Activated T-cell treated with anti-CD3 and anti-CD28 coated beads, Interleukin-2, amount 50 U/mL, for 4 hours (primary cell): Measurements from ENCODE around the gene PXK. TPM values are rescaled to one million over a fixed set of nuclear protein-coding genes. Genes with fewer than 3 reads are reported as not detected.
"Not testable (repeated sequence)": the region's sequence is repeated elsewhere in the genome, so short reads cannot be mapped to it uniquely, and the experiment has no call there.

Experiments used
- ATAC-seq, 2 donors: fragments of 200-7000 bp; cut with Tn5 transposase; one replicate each; pipeline ENCODE4 v1.10.0; 2021
- DNase-seq: peaks from one replicate; pipeline ENCODE4 v3.0.0-alpha.2; 2020
- H3K27me3 Mint-ChIP-seq: one replicate; pipeline ENCODE4 v1.8.0; 2021; ENCODE audit warnings: low read depth, mixed read lengths
- H3K36me3 Mint-ChIP-seq: one replicate; pipeline ENCODE4 v1.8.0; 2022; ENCODE audit warnings: mixed read lengths; ENCODE audit not compliant: insufficient read depth
- H3K4me1 Mint-ChIP-seq: one replicate; pipeline ENCODE4 v1.8.0; 2021; ENCODE audit warnings: low read depth, mixed read lengths
- H3K4me3 Mint-ChIP-seq: one replicate; pipeline ENCODE4 v1.8.0; 2021; ENCODE audit warnings: mild to moderate bottlenecking, moderate library complexity, mixed read lengths
- H3K9me3 Mint-ChIP-seq: one replicate; pipeline ENCODE4 v1.8.0; 2021; ENCODE audit warnings: mixed read lengths
- total RNA-seq, 3 donors: library from RNA; stranded (reverse); gene quantifications; one replicate each; pipeline ENCODE4 v1.2.1, GENCODE V29; 2021

Gene PXK
- 10 to 100 TPM; 30.1 to 40.2 (median 32.2) TPM for total RNA-seq

DNA sequence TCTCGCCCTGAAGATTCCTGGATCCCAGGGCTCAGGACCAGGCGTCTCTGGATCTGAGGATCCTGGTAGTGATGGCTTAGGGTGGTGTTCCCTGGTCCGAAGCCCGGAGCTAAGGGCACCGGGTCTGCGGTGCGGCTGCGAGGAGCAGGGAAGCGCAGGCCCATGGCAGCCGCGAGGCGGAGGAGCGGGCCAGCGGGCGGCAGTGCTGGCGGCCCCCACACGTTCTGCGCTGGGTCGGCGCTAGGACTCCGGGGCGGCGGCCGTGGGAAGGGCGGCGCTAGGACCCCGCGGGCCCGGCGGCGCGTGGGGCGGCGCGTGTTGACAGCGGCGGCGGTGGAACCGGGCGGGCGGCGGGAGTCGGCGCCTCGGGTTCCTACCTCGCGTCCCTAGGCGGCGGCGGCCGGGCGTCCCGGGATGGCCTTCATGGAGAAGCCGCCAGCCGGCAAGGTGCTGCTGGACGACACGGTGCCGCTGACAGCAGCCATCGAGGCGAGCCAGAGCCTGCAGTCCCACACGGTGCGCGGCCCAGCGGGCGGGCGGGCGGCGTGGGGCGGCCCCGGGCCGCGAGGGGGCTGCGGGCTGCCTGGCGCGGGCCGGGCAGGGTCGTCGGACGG lies at the start of gene PXK:
Gene PXK, plus strand, starts transcription at position 318 of the 614 bp plus-strand sequence. Its CDS starts 97 bp downstream, at position 415.
- peak within 1 kb of the TSS; percentile 100 for H3K4me3 Mint-ChIP-seq
- H3K4me1 Mint-ChIP-seq: peaks cover 39% of the 10 kb centered on the region
- H3K9me3 Mint-ChIP-seq: no peaks in the 10 kb centered on the region
- H3K36me3 Mint-ChIP-seq: peaks cover 5% of the 10 kb centered on the region
- ATAC-seq (peak; percentile 94 to 95), DNase-seq (peak; percentile 70)
- H3K27me3 Mint-ChIP-seq: no peaks in the 10 kb centered on the region

DNA sequence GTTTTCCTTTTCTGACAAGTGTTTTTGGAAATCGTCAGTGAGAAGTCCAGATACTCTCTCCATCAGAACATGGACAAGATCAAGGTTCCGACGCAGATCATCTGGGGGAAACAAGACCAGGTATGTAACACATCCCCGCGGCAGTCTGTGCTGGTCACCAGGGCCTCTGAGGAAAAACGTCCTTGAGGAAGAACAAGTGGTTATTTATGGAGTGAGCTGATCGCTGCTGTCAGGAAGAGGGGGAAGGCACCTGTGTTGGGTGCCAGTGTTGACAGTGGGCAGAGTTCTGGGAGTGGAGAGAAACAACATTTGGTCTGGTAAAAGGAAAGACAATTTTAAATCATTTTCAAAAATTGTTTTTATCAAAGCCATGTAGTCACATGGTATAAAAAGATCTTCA lies 47.4 kb upstream of the PXK start:
- ATAC-seq: no peak
- Mint-ChIP-seq H3K36me3 (peaks cover 11% of the 10 kb centered on the region), H3K27me3 (no peaks in the 10 kb centered on the region)

DNA sequence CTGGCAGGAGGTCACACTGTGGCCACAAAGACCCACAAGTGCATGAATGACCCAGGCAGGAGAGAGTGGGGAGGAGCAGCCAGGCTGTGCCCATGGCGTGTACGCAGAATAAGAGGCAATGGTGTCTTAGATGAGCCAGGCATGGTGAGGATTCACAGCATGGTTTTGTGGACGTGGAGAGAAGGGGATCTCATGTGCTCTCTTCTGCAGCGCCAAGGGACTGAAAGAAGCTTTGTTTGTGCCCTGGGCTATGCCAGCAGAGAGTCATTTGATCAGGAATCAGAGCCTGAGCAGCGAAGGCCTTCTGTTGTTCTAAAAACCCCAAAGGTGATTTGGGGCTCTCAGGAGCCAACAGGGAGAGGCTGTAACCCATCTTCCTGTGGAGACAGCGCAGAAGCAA lies 45.3 kb upstream of the PXK start:
- ATAC-seq: no peak
- Mint-ChIP-seq H3K9me3 (no peaks in the 10 kb centered on the region), H3K4me3 (no peak overlapping the region), H3K36me3 (peaks cover 8% of the 10 kb centered on the region), H3K27me3 (no peaks in the 10 kb centered on the region), H3K4me1 (no peaks in the 10 kb centered on the region)
- DNase-seq: no peak

More for the DNA sequence above, 47.4 kb upstream of the PXK start:
- no peaks in the 10 kb centered on the region for H3K9me3 Mint-ChIP-seq
- no peak overlapping the region for H3K4me3 Mint-ChIP-seq
- no peak for DNase-seq
- no peaks in the 10 kb centered on the region for H3K4me1 Mint-ChIP-seq

DNA sequence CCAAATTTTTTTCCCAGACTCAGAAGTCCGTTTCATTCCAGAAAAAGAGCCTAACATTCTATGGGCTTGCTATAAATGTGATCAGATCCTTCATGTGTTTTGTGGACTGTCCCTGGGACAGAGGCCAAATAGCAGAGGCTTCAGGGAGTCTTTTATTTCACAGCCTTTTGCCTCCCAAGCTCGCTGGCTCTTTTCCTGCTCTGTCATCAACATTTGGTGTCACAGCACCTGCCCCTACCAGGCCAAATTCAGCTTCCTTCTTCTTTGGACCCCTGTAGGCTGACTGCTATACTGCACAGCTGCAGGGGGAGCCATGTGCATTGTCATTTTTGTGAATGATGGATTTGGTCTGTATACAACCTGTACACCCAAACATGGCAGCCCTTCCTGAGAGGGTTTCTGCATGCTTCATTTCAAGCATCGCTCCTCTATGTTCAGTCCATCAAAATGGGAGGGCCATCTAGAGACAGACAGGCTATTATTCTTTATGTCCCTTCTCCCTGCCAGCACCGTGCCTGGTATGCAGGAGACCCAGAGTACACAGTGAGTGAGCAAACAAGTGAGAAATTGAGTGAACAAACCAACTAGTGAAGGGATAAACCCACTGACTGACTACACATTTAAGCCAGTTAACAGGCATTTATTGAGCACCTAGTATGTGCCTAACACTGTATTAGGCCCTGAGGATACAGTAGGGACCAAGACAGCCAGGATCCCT lies 44.5 kb upstream of the PXK start:
- Mint-ChIP-seq H3K4me1 (no peaks in the 10 kb centered on the region), H3K36me3 (peaks cover 8% of the 10 kb centered on the region), H3K4me3 (no peak overlapping the region), H3K27me3 (no peaks in the 10 kb centered on the region), H3K9me3 (no peaks in the 10 kb centered on the region)
- DNase-seq: no peak
- ATAC-seq: no peak

DNA sequence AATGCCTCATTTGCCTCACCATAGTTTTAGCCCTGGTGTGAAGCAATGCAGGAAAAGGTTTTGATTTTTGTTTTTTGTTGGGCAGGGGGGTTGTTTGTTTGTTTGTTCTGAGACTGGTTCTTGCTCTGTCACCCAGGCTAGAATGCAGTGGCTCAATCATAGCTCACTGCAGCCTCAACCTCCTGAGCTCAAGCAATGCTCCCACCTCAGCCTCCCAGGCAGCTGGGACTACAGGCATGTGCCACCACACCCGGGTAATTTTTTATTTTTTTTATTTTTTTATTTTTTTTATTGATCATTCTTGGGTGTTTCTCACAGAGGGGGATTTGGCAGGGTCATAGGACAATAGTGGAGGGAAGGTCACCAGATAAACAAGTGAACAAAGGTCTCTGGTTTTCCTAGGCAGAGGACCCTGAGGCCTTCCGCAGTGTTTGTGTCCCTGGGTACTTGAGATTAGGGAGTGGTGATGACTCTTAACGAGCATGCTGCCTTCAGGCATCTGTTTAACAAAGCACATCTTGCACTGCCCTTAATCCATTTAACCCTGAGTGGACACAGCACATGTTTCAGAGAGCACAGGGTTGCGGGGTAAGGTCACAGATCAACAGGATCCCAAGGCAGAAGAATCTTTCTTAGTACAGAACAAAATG lies 43.6 kb upstream of the PXK start:
- H3K27me3 Mint-ChIP-seq, H3K4me3 Mint-ChIP-seq, H3K36me3 Mint-ChIP-seq, H3K4me1 Mint-ChIP-seq, DNase-seq, H3K9me3 Mint-ChIP-seq, ATAC-seq: not testable (repeated sequence)

DNA sequence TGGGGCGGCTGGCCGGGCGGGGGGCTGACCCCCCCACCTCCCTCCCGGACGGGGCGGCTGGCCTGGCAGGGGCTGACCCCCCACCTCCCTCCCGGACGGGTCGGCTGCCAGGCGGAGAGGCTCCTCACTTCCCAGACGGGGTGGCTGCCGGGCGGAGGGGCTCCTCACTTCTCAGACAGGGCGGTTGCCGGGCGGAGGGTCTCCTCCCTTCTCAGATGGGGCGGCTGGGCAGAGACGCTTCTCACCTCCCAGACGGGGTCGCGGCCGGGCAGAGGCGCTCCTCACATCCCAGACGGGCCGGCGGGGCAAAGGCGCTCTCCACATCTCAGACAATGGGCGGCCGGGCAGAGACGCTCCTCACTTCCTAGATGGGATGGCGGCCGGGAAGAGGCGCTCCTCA lies 42.2 kb upstream of the PXK start:
- not testable (repeated sequence) for ATAC-seq, H3K36me3 Mint-ChIP-seq, DNase-seq, H3K4me1 Mint-ChIP-seq, H3K9me3 Mint-ChIP-seq, H3K4me3 Mint-ChIP-seq, H3K27me3 Mint-ChIP-seq

DNA sequence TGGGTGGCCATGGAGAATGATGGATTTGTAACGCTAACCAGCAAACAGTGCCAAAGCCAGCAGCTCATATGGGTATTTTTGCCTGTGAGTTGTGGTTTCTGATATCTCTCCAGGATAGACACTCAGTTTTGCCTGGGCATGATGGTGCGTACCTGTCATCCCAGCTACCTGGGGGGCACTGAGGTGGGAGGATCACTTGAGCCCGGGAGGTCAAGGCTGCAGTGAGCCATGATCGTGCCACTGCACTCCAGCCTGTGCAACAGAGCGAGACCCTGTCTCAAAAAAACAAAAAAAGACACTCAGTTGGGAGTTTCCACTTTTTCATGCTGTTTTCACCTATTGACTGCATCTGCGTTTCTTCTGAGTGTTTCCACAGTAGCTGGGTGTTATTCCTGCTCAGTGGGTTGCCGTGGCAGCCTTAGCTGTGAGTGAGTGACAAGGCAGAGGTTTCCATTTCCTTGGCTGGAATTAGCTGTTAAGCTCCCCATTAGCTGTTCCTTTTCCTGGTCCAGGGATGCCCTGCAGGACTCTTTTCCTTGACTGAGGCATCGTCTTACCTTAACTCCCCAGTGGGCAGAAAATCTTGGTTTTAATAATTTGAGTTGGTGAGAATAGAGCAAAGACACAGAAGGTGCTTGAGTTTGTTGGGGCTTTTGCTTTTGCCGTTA lies 40.9 kb upstream of the PXK start:
- no peaks in the 10 kb centered on the region for H3K27me3 Mint-ChIP-seq
- H3K4me3 Mint-ChIP-seq: no peak overlapping the region
- no peaks in the 10 kb centered on the region for H3K4me1 Mint-ChIP-seq
- peaks cover 6% of the 10 kb centered on the region for H3K36me3 Mint-ChIP-seq
- no peaks in the 10 kb centered on the region for H3K9me3 Mint-ChIP-seq
- no peak for ATAC-seq
- DNase-seq: no peak

DNA sequence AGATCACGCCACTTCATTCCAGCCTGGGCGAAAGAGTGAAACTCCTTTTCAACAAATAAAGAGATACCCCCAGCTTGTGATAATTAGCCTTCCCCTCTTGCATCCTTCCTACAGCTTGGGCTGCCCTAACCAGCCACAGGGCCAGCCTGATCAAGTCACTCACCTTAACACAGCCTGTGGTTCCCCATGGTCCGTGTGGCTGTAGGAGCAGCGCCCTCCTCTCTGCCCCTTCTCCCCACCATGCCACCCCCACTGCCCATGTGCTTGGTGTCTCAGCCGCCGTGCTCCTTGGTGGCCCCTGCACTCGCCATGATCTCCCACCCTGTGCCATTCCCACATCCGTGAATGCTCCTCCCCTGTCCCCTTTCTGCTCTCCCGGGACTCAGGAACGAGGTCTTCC lies 39.8 kb upstream of the PXK start:
- Mint-ChIP-seq H3K9me3 (no peaks in the 10 kb centered on the region), H3K36me3 (peaks cover 4% of the 10 kb centered on the region), H3K4me1 (no peaks in the 10 kb centered on the region), H3K27me3 (peaks cover under 1% of the 10 kb centered on the region), H3K4me3 (no peak overlapping the region)
- ATAC-seq: no peak
- no peak for DNase-seq

DNA sequence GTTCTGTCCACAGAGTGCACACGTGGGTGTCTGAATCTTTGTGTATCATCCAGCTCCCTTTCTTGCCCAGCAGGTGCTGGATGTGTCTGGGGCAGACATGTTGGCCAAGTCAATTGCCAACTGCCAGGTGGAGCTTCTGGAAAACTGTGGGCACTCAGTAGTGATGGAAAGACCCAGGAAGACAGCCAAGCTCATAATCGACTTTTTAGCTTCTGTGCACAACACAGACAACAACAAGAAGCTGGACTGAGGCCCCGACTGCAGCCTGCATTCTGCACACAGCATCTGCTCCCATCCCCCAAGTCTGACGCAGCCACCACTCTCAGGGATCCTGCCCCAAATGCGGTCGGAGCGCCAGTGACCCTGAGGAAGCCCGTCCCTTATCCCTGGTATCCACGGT lies 39.2 kb upstream of the PXK start:
- no peak for DNase-seq
- ATAC-seq: no peak
- Mint-ChIP-seq H3K27me3 (peaks cover 7% of the 10 kb centered on the region), H3K36me3 (peaks cover 4% of the 10 kb centered on the region), H3K4me1 (no peaks in the 10 kb centered on the region), H3K4me3 (no peak overlapping the region), H3K9me3 (no peaks in the 10 kb centered on the region)

DNA sequence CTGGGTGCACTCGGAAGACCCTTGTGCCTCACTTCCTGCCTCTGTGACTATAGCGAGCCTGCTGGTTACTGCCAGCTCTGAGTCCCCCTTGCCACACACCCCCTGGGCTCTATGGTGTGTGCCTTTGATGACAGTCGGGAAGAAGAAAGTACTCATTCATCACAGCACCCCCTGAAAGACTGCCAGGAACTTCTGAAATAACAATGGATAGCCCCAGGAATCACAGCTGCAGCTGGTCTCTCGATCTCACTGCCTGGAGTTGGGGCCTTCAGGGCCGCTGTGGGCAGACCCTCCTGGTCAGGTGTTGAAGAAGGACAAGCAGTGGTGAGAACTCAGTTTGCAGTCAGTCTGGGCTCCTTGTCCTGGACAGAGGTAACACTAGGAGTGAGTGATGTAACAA lies 36.4 kb upstream of the PXK start:
- ATAC-seq (no peak), DNase-seq (no peak)
- Mint-ChIP-seq H3K27me3 (peaks cover 19% of the 10 kb centered on the region), H3K4me1 (no peaks in the 10 kb centered on the region), H3K9me3 (peaks cover under 1% of the 10 kb centered on the region), H3K4me3 (no peak overlapping the region), H3K36me3 (peaks cover 4% of the 10 kb centered on the region)

DNA sequence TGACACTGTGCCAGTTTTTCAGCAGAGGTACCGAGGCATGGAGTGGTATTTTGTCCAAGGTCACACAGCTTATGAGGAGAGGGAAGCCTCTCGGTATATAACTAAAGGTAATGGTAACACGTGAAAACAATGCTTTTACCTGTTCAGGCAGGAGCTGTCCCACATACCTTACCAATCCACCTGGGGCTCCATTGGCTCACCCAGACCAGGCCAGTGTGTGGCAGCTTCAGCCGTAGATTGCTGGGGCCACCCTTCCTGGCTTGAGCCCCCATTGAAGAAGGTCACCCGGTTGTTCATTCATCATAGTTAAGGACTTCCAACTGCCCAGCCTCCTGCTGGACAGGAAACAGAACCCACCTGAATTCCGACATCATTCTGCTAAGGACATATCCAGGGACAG lies 35.8 kb upstream of the PXK start:
- H3K27me3 Mint-ChIP-seq: peaks cover 21% of the 10 kb centered on the region
- H3K36me3 Mint-ChIP-seq: peaks cover 4% of the 10 kb centered on the region
- H3K4me3 Mint-ChIP-seq: no peak overlapping the region
- ATAC-seq (no peak), DNase-seq (no peak)
- H3K9me3 Mint-ChIP-seq: peaks cover 4% of the 10 kb centered on the region
- no peaks in the 10 kb centered on the region for H3K4me1 Mint-ChIP-seq

DNA sequence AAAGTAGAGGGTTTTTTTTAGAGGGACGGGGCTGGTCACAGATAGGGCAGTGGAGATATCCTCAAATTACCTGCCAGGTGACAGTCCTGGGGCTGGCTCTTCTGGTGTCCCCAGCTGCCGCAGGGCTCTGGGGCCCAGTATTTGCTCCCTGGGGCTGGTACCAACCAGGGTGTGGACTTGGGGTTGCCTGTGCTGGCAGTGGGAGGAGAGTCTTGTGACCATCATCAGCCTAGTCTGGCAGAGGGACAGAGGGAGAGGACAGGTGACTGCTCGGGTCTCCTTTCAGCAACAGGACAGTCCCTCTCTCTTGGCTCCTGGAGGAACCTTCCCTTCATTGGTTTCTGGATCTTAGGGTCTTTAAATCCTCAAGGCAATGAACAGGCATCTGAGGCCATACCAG lies 34.5 kb upstream of the PXK start:
- Mint-ChIP-seq H3K36me3 (peaks cover 4% of the 10 kb centered on the region), H3K4me3 (no peak overlapping the region), H3K27me3 (peaks cover 30% of the 10 kb centered on the region), H3K9me3 (peaks cover 4% of the 10 kb centered on the region), H3K4me1 (no peaks in the 10 kb centered on the region)
- DNase-seq (no peak), ATAC-seq (no peak)

DNA sequence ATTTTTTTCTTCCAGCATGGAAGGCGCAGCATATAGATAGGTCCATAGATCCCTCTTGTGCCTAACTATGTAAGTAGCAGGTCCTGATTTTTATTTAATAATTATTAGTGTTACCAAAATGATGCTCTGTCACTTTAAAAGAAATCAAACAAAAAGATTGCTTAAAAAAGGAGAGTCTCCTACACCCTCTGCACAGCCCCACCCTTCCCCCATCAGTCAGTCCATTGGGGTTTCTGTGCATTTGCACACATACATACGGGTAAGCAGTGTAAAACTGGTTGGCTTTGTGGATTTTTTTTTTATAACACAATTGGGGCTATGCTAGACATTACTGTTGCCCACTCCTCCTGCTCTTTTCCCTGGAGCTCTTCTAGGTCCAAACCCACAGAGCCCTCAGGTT lies 33.6 kb upstream of the PXK start:
- peaks cover 2% of the 10 kb centered on the region for H3K36me3 Mint-ChIP-seq
- no peak for DNase-seq
- ATAC-seq: no peak
- no peaks in the 10 kb centered on the region for H3K4me1 Mint-ChIP-seq
- peaks cover 30% of the 10 kb centered on the region for H3K27me3 Mint-ChIP-seq
- peaks cover 4% of the 10 kb centered on the region for H3K9me3 Mint-ChIP-seq
- H3K4me3 Mint-ChIP-seq: no peak overlapping the region

DNA sequence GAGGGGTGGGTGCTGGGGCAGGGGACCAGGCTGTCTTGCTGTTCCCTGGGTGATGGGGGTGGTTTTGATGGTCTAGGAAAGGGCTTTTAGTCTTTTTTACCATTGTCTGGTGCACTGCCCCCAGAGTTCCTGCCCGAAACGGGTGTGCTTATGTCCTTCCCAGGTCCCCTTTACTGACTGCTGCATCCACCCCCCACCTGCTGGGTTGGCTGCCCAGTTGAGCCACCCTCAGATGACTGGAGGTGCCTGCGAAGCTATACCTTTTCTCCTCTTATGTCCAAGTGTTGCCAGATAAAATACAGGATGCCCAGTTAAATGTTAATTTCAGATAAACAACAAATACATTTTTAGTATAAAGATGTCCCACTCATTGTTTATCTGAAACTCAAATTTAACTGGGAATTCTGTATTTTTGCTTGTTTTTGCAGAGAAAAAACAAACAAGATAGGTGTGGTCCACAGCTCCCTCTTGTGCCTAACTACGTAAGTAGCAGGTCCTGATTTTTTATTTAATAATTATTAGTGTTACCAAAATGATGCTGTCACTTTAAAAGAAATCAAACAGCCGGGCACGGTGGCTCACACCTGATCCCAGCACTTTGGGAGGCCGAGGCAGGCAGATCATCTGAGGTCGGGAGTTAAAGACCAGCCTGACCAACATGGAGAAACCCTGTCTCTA lies 32.7 kb upstream of the PXK start:
- peaks cover 2% of the 10 kb centered on the region for H3K36me3 Mint-ChIP-seq
- H3K4me1 Mint-ChIP-seq: no peaks in the 10 kb centered on the region
- DNase-seq: no peak
- peaks cover 30% of the 10 kb centered on the region for H3K27me3 Mint-ChIP-seq
- no peak overlapping the region for H3K4me3 Mint-ChIP-seq
- no peak for ATAC-seq
- peaks cover 4% of the 10 kb centered on the region for H3K9me3 Mint-ChIP-seq
